SU-DHL-6 (cell line): ENCODE data around the gene MAPK11.

Experiments
- CTCF ChIP-seq: fragments of 200-600 bp; sonication (generic); IDR thresholded peaks from one replicate; pipeline ENCODE4 v1.5.1; 2017; ENCODE audit warnings: antibody characterized with exemption, mild to moderate bottlenecking, low read length, moderate library complexity; ENCODE audit not compliant: insufficient read depth, poor library complexity, severe bottlenecking
- EZH2phosphoT487 ChIP-seq: fragments of 200-600 bp; sonication (generic), shearing (Covaris generic); conservative IDR thresholded peaks from 2 replicates; pipeline ENCODE4 v1.6.1; 2018; ENCODE audit warnings: mild to moderate bottlenecking, antibody characterized with exemption, low read length, moderate library complexity, mixed read lengths

- TF ChIP-seq CTCF (no peak), EZH2phosphoT487 (no peak)
These were observed 4.6 kb upstream of the MAPK11 start for GRCh38 chr22:50274771-50275170.
